HepG2 (cell line): ENCODE data around the gene EMC1. TPM values are rescaled to one million over a fixed set of nuclear protein-coding genes. Genes with fewer than 3 reads are reported as not detected.

Experiments
- CHD2 ChIP-seq: IDR thresholded peaks from 2 replicates; pipeline ENCODE4 v1.6.1; 2011; ENCODE audit warnings: low read depth, low read length, improper control_type of control experiment
- DDIT3 ChIP-seq: sonication (generic); formaldehyde crosslinking; IDR thresholded peaks from 2 replicates; pipeline ENCODE4 v1.4.0; 2020; ENCODE audit warnings: mild to moderate bottlenecking, missing genetic modification reagents
- HNRNPH1 ChIP-seq: fragments of 200-400 bp; formaldehyde crosslinking; optimal IDR thresholded peaks from 2 replicates; pipeline ENCODE3; 2017; ENCODE audit warnings: mild to moderate bottlenecking, low read depth, low read length
- JARID2 ChIP-seq: sonication (generic); formaldehyde crosslinking; IDR thresholded peaks from 2 replicates; pipeline ENCODE4 v1.8.1; 2023; ENCODE audit warnings: missing genetic modification reagents, inconsistent platforms; ENCODE audit not compliant: insufficient replicate concordance
- NFE2L2 ChIP-seq: fragments of 150-350 bp; IDR thresholded peaks from 2 replicates; pipeline ENCODE4 v1.6.1; 2014; ENCODE audit warnings: low read length
- NR3C1 ChIP-seq: sonication (generic); formaldehyde crosslinking; IDR thresholded peaks from 2 replicates; pipeline ENCODE4 v1.4.0; 2020; ENCODE audit warnings: missing genetic modification reagents
- RARG ChIP-seq: sonication (generic); formaldehyde crosslinking; IDR thresholded peaks from 2 replicates; pipeline ENCODE4 v1.4.0; 2020; ENCODE audit warnings: low read depth, mild to moderate bottlenecking, missing genetic modification reagents
- SMARCC2 ChIP-seq: fragments of 450-650 bp; IDR thresholded peaks from 2 replicates; pipeline ENCODE4 v1.6.1; 2017; ENCODE audit warnings: antibody characterized with exemption, mild to moderate bottlenecking
- ZBTB20 ChIP-seq: sonication (generic); formaldehyde crosslinking; IDR thresholded peaks from 2 replicates; pipeline ENCODE4 v1.8.1; 2023; ENCODE audit warnings: missing genetic modification reagents, low read depth, mild to moderate bottlenecking, borderline replicate concordance
- ZNF260 ChIP-seq: sonication (generic); formaldehyde crosslinking; IDR thresholded peaks from 2 replicates; pipeline ENCODE4 v1.4.0; 2020; ENCODE audit warnings: missing genetic modification reagents, low read depth, mild to moderate bottlenecking, borderline replicate concordance
- ZNF567 ChIP-seq: sonication (generic); formaldehyde crosslinking; IDR thresholded peaks from 2 replicates; pipeline ENCODE4 v1.8.1; 2023; ENCODE audit warnings: mild to moderate bottlenecking, missing genetic modification reagents, borderline replicate concordance
- ZNF784 ChIP-seq: sonication (generic); formaldehyde crosslinking; IDR thresholded peaks from 2 replicates; pipeline ENCODE4 v1.5.1; 2020; ENCODE audit warnings: missing genetic modification reagents, mild to moderate bottlenecking, borderline replicate concordance
- polyA plus RNA-seq, 8 experiments: library from polyadenylated mRNA; depleted of rRNA in 3 of 8; stranded (reverse) in 7 of 8; unstranded in 1 of 8; fragments of >200 nt; fragmentation: Illumina TruSeq in 4 of 8; extraction: Trizol in 4 of 8; gene quantifications; 2 replicates each; pipeline versions ENCODE4 v1.2.1 to v1.2.3, GENCODE V29; 2011 to 2016; ENCODE audit warnings: low read depth in 4 of 8, missing spikeins in 1 of 8, mixed read lengths in 1 of 8; ENCODE audit not compliant: insufficient read depth in 1 of 8
- total RNA-seq, 5 experiments: library from RNA; depleted of rRNA; stranded (reverse); fragments of >200 nt; fragmentation: Illumina TruSeq; extraction: Trizol; gene quantifications; 2 replicates each; pipeline ENCODE4 v1.2.3, GENCODE V29; 2016; ENCODE audit warnings: low read depth in 1 of 5
- TF ChIP-seq, protein P1 (sequence below): IDR thresholded peaks from 2 replicates; pipeline ENCODE4 v1.6.1; 2016; ENCODE audit warnings: low read depth
- TF ChIP-seq, protein P2 (sequence below), 2 experiments: sonication (generic) in 1 of 2; formaldehyde crosslinking in 1 of 2; IDR thresholded peaks; 2 replicates each; pipeline versions ENCODE4 v1.5.1 to v1.6.1; 2011 to 2020; ENCODE audit warnings: borderline replicate concordance in 1 of 2, low read depth in 1 of 2, low read length in 1 of 2, mild to moderate bottlenecking in 1 of 2, missing genetic modification reagents in 1 of 2, moderate library complexity in 1 of 2
- TF ChIP-seq, protein P3 (sequence below): sonication (generic); formaldehyde crosslinking; IDR thresholded peaks from 2 replicates; pipeline ENCODE4 v1.5.1; 2020; ENCODE audit warnings: missing genetic modification reagents, mild to moderate bottlenecking, borderline replicate concordance

EMC1 gene
- total and polyA plus RNA-seq, 2 of the 13 experiments (the other 11 are each of a cell fraction or from before 2014, with no cell fraction given): 38.0 to 61.3 TPM

GRCh38 chr1:19209990-19210771, 41.1 kb downstream of the EMC1 start, which contains the start of gene UBR4 (continued):
- TF ChIP-seq NR3C1 (no peak), SMARCC2 (no peak), NFE2L2 (no peak), JARID2 (peak; percentile 89), ZBTB20 (CRISPR knock-in tag) (peak; percentile 65; the same call in 1 of the 2 replicates), CHD2 (0 out of 2 replicates have a peak, but pooled peaks have one; percentile 7), ZNF567 (CRISPR knock-in tag) (no peak), ZNF260 (CRISPR knock-in tag) (no peak), HNRNPH1 (no peak), RARG (CRISPR knock-in tag) (no peak), DDIT3 (no peak; the same call in 1 of the 2 replicates), ZNF784 (CRISPR knock-in tag) (peak; percentile 69; the same call in 1 of the 2 replicates)
- TF ChIP-seq, protein P1, sequence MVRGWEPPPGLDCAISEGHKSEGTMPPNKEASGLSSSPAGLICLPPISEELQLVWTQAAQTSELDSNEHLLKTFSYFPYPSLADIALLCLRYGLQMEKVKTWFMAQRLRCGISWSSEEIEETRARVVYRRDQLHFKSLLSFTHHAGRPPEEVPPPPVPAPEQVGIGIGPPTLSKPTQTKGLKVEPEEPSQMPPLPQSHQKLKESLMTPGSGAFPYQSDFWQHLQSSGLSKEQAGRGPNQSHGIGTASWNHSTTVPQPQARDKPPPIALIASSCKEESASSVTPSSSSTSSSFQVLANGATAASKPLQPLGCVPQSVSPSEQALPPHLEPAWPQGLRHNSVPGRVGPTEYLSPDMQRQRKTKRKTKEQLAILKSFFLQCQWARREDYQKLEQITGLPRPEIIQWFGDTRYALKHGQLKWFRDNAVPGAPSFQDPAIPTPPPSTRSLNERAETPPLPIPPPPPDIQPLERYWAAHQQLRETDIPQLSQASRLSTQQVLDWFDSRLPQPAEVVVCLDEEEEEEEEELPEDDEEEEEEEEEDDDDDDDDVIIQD: peak; percentile 53
- TF ChIP-seq, protein P2, sequence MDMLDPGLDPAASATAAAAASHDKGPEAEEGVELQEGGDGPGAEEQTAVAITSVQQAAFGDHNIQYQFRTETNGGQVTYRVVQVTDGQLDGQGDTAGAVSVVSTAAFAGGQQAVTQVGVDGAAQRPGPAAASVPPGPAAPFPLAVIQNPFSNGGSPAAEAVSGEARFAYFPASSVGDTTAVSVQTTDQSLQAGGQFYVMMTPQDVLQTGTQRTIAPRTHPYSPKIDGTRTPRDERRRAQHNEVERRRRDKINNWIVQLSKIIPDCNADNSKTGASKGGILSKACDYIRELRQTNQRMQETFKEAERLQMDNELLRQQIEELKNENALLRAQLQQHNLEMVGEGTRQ (IDR thresholded peaks at IDR 0.05; ENCODE audit: low read depth, low read length): no peak
- TF ChIP-seq, protein P2 (CRISPR knock-in tag; IDR thresholded peaks at IDR 0.05; ENCODE audit: borderline replicate concordance): no peak
- TF ChIP-seq, protein P3, sequence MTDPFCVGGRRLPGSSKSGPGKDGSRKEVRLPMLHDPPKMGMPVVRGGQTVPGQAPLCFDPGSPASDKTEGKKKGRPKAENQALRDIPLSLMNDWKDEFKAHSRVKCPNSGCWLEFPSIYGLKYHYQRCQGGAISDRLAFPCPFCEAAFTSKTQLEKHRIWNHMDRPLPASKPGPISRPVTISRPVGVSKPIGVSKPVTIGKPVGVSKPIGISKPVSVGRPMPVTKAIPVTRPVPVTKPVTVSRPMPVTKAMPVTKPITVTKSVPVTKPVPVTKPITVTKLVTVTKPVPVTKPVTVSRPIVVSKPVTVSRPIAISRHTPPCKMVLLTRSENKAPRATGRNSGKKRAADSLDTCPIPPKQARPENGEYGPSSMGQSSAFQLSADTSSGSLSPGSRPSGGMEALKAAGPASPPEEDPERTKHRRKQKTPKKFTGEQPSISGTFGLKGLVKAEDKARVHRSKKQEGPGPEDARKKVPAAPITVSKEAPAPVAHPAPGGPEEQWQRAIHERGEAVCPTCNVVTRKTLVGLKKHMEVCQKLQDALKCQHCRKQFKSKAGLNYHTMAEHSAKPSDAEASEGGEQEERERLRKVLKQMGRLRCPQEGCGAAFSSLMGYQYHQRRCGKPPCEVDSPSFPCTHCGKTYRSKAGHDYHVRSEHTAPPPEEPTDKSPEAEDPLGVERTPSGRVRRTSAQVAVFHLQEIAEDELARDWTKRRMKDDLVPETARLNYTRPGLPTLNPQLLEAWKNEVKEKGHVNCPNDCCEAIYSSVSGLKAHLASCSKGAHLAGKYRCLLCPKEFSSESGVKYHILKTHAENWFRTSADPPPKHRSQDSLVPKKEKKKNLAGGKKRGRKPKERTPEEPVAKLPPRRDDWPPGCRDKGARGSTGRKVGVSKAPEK (CRISPR knock-in tag): no peak
